ENCODE data around the gene DICER1.

DICER1 gene

DNA sequence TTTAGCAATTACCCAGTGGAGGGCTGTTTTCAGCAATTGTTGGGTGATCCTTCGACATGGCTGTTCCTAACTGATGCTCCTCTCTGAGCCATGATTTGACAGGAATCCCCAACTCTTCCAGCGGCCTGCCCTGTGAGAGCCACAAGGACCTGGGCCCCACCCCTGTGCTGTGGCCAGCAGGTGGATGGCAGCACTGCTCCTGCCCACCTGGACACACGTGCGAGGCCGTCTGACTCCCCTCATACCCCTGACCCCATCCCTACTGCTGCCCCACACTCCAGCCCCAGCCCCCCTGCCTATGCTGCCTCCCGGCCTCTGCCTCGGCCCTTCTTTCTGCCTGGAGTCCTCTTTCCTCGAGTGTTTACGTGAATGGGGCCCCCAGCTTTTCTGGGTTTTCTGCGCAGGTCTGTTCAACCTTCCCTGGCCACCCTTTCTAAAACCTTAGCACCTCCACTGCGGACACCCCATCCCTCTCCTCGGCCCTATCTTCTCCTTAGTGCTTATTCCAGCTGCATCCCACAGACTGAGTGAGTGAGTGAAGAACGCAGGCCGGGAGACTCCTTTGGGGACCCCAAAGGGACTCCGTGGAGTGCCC, 111.4 kb downstream of the DICER1 start:
- TF ChIP-seq, protein P1, sequence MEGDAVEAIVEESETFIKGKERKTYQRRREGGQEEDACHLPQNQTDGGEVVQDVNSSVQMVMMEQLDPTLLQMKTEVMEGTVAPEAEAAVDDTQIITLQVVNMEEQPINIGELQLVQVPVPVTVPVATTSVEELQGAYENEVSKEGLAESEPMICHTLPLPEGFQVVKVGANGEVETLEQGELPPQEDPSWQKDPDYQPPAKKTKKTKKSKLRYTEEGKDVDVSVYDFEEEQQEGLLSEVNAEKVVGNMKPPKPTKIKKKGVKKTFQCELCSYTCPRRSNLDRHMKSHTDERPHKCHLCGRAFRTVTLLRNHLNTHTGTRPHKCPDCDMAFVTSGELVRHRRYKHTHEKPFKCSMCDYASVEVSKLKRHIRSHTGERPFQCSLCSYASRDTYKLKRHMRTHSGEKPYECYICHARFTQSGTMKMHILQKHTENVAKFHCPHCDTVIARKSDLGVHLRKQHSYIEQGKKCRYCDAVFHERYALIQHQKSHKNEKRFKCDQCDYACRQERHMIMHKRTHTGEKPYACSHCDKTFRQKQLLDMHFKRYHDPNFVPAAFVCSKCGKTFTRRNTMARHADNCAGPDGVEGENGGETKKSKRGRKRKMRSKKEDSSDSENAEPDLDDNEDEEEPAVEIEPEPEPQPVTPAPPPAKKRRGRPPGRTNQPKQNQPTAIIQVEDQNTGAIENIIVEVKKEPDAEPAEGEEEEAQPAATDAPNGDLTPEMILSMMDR (IDR thresholded peaks at IDR 0.05), result no peak

DNA sequence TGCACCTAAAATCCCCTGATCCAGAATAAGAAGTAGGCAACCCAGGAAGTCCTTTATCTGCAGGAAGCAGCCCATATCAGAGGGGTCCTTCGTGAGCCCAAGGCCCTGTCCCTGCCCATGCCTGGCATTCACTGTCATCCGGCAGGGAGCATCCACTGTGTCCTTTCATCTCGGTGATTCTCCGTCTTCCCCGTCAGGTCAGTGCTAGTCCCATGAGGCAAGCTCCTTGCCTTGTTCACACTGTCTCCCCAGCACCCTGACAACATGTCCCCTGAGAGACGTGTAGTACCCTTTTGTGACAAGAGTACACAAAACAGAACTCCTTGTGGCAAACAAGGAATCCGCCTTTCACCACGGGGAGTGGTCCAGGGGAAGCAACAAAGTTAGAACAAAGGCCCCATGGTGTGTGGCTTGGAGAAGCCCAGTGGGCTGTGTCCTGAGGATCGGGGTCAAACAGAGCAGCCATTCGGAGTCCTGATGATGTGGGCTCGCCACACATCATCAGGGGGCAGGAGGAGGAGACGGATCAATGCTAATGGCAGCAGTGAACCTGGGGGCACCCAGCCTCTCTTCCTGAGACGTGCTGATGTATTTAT, 112.1 kb downstream of the DICER1 start:
- TF ChIP-seq, protein P1 (IDR thresholded peaks at IDR 0.05), result no peak

DNA sequence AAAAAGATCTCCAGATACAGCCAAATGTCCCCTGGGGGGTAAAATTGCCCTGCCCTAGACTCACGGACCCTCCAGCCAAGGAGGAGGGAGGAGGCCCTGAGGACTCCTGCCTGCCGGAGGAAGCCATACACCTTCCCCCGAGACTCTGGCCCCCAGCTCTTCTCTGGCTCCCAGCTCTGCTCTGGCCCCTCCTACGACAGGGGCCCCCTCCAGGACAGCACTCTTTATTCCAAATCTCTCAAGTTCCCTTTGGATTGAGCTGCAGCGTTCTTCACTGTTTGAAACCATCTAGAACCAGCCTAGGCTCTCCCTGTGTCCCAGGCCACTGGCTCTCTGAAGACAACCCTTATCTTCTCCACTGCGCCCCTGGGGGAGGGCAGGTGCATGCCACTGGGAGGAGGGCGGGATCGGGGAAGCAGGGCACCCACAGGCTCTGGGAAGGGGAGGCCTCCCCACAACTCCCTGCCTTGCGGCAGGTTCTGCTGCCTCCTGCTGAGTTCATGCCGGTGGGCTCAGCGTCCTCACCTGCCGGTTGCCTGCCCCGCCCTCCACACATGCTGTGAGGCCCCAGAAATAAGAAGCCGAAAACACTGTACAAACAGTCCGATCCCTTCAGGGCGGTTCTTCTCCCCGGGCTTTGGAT, 112.7 kb downstream of the DICER1 start:
- TF ChIP-seq, protein P1 (IDR thresholded peaks at IDR 0.05), result no peak

DNA sequence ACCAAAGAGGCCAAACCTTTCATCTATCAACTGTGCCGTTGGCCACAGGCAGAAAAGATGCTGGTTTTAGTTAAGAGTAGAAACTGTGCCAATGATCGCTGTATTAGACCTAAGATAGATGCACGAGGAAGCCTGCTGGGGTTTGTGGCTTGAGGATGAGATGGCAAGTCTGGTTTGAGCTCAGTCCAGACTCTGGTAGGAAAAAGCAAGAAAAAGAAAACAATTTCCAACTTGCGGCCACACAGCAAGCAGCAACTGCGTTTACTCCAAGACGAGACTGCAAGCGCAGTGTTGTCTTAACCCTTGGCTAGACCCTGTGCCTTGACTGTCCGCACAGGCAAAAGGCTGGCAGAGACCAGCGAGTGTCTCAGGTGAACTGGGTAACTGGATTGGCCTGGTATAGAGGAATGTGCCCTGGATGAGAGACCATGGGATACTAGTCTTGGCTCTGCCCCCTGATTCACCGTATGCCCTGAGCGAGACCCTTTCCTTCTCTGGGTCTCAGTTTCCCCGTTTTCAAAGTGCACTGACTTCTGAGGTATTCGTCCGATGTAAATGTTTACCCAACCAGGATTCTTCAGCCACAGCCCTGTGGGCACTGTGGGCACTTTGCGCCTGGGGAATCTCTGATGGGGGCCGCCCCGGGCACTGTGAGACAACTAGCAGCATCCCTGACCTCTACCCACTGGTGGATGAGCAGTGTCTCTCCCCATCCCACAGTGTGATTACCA, 113.4 kb downstream of the DICER1 start:
- TF ChIP-seq, protein P1 (IDR thresholded peaks at IDR 0.05), result no peak

DNA sequence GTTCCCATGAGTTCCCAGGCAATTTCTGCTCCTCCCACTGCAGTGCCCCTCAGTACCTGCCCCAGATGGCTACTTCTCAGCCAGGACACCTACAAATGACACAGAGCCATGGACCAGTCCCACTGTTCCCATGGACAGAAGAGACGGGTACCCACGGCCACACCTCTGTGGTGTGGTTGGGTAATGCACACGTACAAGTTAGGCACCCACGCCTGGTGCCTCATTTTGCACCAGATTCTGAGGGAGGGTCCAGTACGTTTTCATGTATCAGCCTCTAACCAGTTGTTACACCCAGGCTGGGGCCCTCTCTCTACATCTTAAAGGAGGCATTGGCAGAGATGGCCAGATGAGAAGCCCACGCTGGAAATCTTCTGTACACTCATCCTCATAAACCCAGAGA, 114.0 kb downstream of the DICER1 start:
- TF ChIP-seq, protein P1 (IDR thresholded peaks at IDR 0.05), result no peak

DNA sequence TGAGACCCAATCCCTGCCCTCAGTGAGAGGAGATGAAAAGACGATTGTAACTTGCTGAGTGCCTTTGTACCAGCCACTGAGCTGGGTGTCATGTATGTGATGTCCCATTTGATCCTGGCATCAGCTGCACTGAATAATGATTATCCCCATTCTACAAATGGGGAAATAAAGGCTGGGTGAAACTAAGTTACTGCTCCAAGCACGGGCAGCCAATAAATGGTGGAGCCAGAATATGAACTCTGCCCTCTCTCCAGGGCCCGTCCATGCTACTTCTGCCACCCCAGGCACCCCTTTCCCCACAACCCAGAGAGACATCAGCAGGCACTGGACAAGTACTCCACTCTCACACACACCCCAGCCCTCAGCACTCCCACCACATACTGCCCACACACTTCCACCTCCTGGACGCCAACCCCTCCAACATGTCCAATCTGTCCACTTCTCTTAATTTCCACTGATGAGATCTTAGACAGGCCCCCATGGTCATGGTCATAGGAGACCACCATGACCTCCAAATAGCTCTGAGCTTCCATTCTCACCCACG, 115.8 kb downstream of the DICER1 start:
- TF ChIP-seq, protein P1 (IDR thresholded peaks at IDR 0.05), result no peak

DNA sequence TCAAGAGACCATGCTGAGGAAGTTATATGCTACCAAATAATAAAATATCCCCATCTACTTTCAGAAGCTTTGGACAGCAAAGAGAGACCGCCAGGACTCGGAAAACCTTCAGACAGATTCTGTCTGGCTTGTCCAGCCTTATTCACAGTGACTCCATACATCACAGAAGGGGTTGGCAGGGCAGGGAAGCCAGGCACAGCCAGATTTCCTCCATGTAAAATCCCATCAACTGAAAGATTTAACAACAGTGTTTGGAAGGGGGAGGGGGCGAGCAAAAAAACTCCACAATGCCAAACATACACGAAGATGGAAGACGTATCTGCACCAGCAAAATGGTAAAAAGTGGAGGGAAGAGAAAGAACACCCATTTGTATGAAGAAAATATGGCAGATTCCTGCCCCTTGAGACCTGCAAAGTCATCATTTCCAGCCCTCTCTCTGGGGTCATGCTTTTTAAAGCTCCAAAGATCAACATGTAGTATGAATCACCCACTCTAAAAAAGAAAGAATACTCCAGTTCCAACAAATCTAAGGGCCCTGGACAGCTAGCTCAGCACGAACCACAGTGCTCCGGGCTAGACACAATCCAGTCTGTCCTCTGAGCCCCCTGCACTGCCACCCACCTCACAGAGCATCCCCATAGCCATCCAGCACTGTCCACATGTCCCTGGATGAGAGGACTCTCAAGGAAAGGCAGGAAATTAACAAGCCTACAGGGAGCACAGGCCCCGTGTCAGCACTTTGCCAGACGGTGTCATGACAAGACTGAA, 116.4 kb downstream of the DICER1 start:
- TF ChIP-seq, protein P1 (IDR thresholded peaks at IDR 0.05), result no peak

All from LNCAP (cell line).